B cell (primary cell): ENCODE data around the gene CHMP1B.
"Not testable (repeated sequence)": the region's sequence is repeated elsewhere in the genome, so short reads cannot be mapped to it uniquely, and the experiment has no call there.

Experiments used
- CTCF ChIP-seq: fragments of 200-600 bp; IDR thresholded peaks from one replicate; pipeline ENCODE4 v1.8.0; 2022; ENCODE audit warnings: antibody characterized with exemption, mild to moderate bottlenecking
- EZH2 ChIP-seq: IDR thresholded peaks from 2 replicates; pipeline ENCODE4 v1.6.1; 2012; ENCODE audit warnings: borderline replicate concordance, low read depth, mild to moderate bottlenecking, moderate library complexity, low read length; ENCODE audit not compliant: insufficient read depth, poor library complexity, severe bottlenecking

GRCh38 chr18:11892438-11892837 lies 41.2 kb downstream of the CHMP1B start:
- TF ChIP-seq CTCF, EZH2: not testable (repeated sequence)
